HL-60 (cell line): ENCODE data around the gene TAAR9.
A peak's percentile ranks its signal among the peaks of the same experiment; 100 is the strongest.

Experiments
- DNase-seq, 2 experiments: peaks; one replicate each; pipeline ENCODE4 v3.0.0-alpha.2; 2010 to 2020; ENCODE audit warnings: low read depth in 1 of 2, low spot score in 1 of 2
- H3K27ac ChIP-seq: fragments of 250-450 bp; sonication (Bioruptor Pico); replicated peaks from 2 replicates; pipeline ENCODE4 v1.5.1; 2020; ENCODE audit warnings: mild to moderate bottlenecking, moderate library complexity
- H3K27me3 ChIP-seq: fragments of 250-450 bp; sonication (Bioruptor Pico); 2 replicates; pipeline ENCODE4 v1.5.1; 2021; ENCODE audit warnings: mild to moderate bottlenecking, moderate library complexity; ENCODE audit not compliant: insufficient read depth, poor library complexity, severe bottlenecking
- H3K4me3 ChIP-seq: replicated peaks from 2 replicates; pipeline ENCODE4 v1.5.1; 2011; ENCODE audit warnings: mild to moderate bottlenecking, control low read depth, low read length; ENCODE audit not compliant: insufficient read depth
- CTCF ChIP-seq: IDR thresholded peaks from one replicate; pipeline ENCODE4 v1.5.1; 2011; ENCODE audit warnings: low read length, control low read depth, inconsistent platforms; ENCODE audit not compliant: insufficient read depth
- GABPA ChIP-seq: IDR thresholded peaks from 2 replicates; pipeline ENCODE4 v1.6.1; 2012; ENCODE audit warnings: low read depth
- POLR2AphosphoS5 ChIP-seq: IDR thresholded peaks from 2 replicates; pipeline ENCODE4 v1.6.1; 2012; ENCODE audit warnings: low read depth
- SPI1 ChIP-seq: IDR thresholded peaks from 2 replicates; pipeline ENCODE4 v1.6.1; 2012; ENCODE audit warnings: low read depth, mild to moderate bottlenecking, borderline replicate concordance
- TF ChIP-seq, protein P1 (sequence below): IDR thresholded peaks from 2 replicates; pipeline ENCODE4 v1.6.1; 2012; ENCODE audit warnings: low read depth; ENCODE audit not compliant: insufficient replicate concordance

TAAR9 gene

DNA sequence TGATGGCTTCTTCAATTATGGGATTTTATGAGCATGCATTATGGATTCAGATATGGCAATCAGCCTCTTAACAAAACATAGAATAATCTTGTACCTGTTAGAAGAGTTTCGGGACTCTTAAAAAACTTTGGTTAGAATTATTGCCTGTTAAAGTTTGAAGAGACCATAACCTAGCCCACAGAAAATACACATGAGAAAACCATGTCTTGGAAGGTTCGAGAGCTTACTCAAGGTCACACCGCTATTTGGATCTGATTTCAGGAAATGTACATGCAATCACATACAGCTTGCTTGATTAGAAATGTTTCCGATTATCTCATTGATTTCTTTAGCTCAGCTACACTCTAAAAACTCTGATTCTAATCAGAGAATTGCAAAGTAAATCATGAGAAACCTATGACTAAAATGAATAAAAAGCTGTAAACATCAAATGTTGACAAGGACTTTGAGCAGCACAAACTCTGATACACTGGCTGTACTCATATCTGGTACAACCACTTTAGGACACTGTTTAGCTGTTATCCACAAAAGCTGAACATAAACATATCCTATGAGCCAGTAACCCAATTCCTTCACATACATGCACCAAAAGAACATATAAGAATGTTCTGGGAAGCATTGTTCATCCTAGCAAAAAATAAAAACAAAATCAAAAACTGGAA lies 41.4 kb upstream of the TAAR9 start:
- Histone ChIP-seq H3K27me3 (no peaks in the 10 kb centered on the region), H3K4me3 (no peak overlapping the region), H3K27ac (no peak overlapping the region)
- TF ChIP-seq, protein P1, sequence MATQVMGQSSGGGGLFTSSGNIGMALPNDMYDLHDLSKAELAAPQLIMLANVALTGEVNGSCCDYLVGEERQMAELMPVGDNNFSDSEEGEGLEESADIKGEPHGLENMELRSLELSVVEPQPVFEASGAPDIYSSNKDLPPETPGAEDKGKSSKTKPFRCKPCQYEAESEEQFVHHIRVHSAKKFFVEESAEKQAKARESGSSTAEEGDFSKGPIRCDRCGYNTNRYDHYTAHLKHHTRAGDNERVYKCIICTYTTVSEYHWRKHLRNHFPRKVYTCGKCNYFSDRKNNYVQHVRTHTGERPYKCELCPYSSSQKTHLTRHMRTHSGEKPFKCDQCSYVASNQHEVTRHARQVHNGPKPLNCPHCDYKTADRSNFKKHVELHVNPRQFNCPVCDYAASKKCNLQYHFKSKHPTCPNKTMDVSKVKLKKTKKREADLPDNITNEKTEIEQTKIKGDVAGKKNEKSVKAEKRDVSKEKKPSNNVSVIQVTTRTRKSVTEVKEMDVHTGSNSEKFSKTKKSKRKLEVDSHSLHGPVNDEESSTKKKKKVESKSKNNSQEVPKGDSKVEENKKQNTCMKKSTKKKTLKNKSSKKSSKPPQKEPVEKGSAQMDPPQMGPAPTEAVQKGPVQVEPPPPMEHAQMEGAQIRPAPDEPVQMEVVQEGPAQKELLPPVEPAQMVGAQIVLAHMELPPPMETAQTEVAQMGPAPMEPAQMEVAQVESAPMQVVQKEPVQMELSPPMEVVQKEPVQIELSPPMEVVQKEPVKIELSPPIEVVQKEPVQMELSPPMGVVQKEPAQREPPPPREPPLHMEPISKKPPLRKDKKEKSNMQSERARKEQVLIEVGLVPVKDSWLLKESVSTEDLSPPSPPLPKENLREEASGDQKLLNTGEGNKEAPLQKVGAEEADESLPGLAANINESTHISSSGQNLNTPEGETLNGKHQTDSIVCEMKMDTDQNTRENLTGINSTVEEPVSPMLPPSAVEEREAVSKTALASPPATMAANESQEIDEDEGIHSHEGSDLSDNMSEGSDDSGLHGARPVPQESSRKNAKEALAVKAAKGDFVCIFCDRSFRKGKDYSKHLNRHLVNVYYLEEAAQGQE = no peak
- TF ChIP-seq GABPA (no peak), SPI1 (no peak), POLR2AphosphoS5 (no peak), CTCF (no peak)
- DNase-seq = no peak

- DNase-seq = no peak
Observed at GRCh38 chr6:132498638-132499037, 39.4 kb upstream of the TAAR9 start.

GRCh38 chr6:132499757-132500156 lies 38.3 kb upstream of the TAAR9 start:
- peak; percentile 39 to 40 for DNase-seq
- no peak for TF ChIP-seq POLR2AphosphoS5
- no peak for TF ChIP-seq SPI1
- TF ChIP-seq, protein P1 = no peak
- no peak for TF ChIP-seq GABPA
- TF ChIP-seq CTCF = no peak
- no peak overlapping the region for H3K4me3 ChIP-seq
- H3K27me3 ChIP-seq = no peaks in the 10 kb centered on the region
- no peak overlapping the region for H3K27ac ChIP-seq

More at GRCh38 chr6:132498638-132499037, 39.4 kb upstream of the TAAR9 start:
- no peak overlapping the region for H3K4me3 ChIP-seq
- TF ChIP-seq CTCF (no peak), POLR2AphosphoS5 (no peak), GABPA (no peak), SPI1 (no peak)
- TF ChIP-seq, protein P1 = no peak
- H3K27ac ChIP-seq = no peak overlapping the region
- H3K27me3 ChIP-seq = no peaks in the 10 kb centered on the region
